NOMO-1 (cell line): ENCODE data around the gene PGA3.
"Not testable (repeated sequence)": the region's sequence is repeated elsewhere in the genome, so short reads cannot be mapped to it uniquely, and the experiment has no call there.

Experiments
- DNase-seq, 2 experiments: peaks; one replicate each; lab custom pipeline; 2025; ENCODE audit not compliant: unreplicated experiment in 2 of 2; lab: John Stamatoyannopoulos, UW

The PGA3 gene

DNA sequence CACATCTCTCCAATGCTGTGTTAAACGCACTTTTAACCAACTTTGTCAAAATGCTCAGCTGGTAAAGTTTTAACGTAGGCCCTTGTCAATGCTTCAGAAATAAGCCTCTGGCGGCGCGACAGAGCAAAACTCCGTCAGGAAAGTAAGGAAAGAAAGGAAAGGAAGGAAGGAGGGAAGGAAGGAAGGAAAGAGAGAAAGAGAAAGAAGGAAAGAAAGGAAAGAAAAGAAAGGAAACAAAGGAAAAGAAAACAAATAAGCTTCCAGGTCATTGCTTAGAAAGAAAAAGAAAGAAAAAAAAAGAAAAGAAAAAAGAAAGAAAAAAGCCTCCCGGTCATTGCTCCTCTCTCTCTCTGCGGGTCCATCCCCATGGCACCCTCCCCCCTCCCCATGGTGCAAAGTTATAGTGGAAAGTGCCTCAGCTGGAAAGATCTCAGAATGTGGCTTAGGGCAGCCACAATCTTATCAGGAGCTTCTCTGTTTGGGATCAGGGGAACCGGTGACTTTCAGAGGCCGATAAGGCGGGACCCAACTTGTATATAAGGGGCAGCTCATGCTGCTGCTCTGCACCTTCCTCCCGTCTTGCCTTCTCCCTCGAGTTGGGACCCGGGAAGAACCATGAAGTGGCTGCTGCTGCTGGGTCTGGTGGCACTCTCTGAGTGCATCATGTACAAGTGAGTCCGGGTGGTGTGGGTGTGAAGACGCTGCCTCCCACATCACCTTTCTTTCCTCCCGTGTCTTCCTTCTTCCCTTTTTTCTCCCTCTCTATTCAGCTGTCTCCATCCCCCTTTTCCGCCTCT lies at the start of gene PGA3:
Gene PGA3, plus strand, starts transcription at position 566 of the 797 bp plus-strand sequence. Its CDS starts 50 bp downstream, at position 616.
- not testable (repeated sequence) for DNase-seq

DNA sequence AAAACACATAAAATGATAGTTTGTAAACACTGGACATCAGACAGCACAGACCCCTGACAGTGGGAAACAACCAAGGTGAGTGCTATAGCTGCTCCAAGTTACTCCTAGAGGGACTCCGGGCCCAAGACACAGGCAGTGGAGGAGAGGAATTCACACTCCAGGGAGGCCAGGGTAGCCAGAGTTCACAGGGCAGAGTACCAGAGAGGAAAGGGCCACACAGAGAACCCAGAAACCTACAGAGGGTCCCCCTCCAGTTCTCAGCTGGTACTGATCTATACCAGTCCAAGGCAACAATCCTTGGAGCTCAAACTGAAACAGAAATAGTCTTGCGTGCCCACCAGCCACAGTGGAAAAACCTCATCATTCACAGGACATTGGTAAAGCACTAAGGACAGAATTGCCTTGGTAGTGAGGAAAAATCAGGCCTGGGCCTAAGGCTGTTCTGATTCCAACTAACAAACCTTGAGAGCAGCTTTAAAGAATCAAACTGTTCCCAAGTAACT lies 49.7 kb upstream of the PGA3 start:
- no peak for DNase-seq

DNA sequence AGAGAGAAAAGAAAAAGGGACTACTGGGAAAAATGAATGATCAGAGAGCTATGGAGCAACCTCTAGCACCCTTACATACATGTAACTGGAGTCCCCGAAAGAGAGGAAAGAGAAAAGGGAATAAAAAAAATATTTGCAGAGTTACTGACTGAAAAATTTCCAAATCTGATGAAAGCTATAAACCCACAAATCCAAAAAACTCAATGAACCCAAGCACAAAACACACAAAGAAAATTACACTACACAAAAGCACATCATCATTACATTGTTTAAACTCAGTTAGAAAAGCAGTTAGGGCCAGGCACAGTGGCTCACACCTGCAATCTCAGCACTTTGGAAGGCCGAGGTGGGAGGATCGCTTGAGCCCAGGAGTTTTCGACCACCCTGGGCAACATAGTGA lies 48.8 kb upstream of the PGA3 start:
- no peak for DNase-seq

DNA sequence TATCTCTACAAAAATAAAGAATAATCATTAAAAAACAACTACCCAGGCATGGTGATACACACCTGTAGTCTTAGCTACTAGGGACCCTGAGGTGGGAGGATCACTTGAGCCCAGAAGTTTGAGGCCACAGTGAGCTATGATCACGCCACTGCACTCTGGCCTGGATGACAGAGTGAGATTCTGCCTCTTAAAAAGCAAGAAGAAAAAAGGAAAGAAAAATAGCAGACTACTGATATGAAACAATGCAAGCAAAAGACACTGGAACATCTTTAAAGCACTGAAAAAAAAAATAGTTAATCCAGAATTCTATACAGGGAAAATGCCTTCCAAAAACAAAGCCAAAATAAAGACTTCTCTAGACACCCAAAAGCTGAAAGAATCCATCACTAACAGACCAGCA lies 48.0 kb upstream of the PGA3 start:
- DNase-seq: no peak

DNA sequence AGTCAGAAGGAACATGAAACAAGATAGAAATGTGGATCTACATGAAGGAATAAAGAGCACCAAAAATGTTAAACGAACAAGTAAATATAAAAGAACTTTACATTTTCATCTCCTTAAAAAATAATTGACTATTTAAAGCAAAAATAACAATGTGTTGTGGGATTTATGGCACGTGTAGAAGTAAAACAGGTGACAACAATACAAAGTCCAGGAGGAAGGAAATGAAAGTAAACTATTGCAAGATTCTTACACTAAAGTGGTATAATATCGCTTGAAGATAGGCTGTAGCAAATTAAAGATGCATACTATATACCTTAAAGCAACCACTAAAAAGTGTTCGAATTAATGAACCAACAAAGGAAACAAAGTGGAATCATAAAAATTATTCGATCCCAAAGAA lies 47.6 kb upstream of the PGA3 start:
- no peak for DNase-seq

DNA sequence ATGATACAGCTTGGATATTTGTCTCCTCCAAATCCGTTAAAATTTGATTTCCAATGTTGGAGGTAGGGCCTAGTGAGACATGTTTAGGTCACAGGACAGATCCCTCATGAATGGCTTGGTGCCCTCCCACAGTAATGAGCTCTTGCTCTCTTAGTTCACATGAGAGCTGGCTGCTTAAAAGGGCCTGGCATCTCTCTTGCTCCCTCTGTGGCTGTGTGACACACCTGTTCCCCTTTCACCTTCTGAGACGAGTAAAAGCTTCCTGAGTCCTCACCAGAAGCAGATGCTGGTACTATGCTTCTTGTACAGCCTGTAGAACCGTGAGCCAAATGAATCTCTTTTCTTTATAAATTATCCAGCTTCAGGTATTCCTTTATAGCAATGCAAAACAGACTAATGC lies 45.6 kb upstream of the PGA3 start:
- DNase-seq: no peak

DNA sequence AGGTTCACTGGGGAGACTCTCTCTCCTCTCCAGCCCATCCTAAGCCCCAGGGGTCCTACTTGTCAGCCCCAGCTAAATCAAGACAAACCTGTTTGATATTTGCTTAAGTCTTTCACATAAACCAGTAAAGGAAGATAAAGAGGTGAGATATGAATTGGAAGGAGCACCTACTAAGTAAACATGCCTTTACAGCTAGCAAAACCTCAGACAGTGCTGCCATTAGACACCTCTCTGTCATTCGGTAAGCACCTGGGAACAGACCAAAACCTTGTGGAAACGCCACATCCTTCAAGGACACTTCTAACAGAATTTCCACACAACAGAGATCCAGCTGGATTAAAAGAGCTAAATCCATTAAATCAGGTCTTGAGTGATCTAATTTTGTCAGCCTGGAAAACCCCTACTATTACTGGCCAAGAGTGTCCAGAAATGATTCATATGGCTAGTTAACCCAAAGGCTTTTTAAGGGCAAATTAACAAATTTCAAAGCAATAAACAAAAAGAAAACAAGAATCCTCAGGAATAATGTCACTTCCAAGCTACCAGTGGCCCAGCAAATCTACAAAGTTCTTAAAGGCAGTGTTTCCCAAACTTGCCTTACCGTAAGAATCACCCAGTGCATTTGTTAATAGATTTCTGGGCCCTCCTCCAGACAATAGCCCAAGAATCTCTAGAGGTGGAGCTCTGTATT lies 44.5 kb upstream of the PGA3 start:
- DNase-seq: no peak

DNA sequence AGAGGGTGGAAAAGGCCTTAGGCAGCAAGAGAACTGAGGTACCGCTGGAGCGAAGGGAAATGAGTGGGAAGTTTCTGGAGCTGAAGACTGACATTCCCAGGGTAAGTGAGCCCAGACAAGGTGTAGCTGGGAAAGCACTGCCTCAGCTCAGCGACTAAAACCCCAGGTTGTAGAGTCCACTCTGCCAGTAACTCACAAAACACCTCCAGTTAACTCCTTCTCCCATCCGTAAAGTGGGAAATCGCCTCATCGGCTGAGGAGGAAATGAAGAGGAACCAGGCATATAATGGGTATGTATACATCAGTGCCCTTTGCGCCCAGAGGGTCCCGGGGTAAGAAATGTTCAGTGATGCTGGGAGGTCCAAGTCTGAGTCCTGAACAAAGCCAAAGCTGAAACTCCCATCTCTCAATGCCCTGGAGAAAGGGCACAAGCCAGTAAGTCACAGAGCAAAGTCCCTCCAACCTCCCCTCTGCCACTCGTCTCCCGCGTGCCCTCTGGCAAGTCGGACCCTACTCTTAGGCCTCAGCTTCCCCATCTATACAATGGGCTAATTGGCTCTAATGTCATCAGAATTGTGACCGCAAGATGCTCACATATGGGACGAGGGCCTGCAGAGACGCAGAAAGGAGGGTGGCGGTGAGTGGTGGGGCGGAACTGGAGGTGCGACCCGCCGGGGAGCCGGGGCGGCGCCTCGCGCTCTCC lies 42.7 kb upstream of the PGA3 start:
- peak in 1 of 2 experiments; percentile 23 for DNase-seq

DNA sequence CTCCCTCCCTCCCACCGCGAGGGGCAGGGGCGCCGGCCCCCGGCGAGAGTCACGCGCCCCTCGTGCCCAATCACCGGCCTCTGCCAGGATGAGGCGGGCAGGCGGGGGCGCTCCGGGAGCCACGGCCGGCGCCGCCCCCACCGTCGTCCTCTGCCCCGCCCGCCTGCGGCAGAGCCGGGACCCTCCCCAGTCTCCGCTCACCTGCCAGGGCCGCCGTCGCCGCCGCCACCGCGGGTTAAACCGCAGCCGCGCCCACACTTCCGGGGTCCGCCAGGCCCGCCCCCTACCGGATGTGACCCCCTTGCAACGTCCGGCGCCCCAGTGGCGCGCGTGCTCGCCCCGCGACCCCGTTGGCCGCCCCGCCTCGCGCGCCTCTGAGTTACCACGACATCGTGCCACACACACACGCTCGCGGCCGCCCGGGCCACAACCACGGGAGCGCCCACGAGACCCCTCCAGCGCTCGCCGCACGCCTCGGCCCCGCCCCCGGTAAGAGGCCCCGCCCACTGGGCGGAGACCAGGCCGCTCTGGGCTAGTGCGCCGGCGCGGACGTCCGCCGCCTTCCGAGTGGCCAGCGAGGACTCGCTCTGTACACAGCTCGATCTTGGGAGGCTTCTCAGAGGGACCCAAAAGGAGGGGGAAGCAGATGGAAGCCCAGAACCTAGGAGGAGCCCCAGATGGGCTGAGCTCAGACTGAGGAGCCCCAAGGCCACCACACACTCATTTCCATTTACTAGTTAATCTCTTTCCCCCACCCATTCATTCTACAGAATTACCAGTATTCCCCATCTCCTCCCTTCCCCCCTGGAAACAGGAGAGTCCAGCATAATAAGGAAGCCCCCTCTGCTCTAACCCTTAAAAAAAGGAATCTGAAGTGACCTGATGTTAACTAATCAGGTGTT lies 41.9 kb upstream of the PGA3 start, which contains the start of gene VPS37C:
Gene VPS37C, minus strand, starts transcription at position 237 of the 902 bp plus-strand sequence. CDS start 22,597 bp downstream, outside the sequence.
- peak; percentile 65 to 87 for DNase-seq

DNA sequence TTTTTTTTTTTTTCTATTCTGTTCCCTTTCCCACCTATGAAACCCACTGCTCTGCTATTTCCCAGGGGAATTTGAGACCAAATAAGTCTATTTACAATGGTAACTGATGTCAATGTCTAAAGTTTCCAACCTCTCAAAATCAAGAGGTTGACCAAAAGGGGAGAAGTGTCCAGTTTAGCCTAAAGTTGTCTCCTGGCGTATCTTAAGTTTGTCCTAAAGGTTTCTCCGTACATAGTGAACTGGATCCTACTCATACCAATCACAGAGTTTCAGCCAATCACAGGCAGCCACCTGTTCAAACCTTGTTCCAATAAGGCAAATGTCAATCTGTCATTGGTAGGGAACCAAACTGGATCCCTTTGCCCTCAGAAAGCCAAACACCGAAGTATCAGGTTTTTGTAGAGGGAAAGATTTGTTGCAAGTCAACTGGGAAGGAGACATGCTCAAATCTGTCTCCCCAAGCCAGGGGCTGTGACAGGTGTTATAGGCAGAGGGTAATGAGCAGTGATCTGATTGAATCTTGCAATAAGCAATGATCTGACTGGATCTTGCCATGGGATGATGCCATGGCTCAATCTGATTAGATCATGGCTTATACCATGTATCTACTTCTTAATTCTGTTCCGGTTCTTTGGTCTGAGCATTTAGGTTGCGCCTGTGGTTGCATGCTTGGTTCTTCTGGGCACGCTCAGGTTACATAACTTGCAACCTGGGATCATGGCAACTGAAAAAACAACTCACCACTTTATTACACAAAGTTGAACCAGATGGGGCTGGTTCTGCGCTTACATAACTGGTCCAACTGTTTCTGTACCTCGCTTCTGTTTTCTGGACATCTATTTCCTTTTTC lies 41.0 kb upstream of the PGA3 start:
- DNase-seq: peak; percentile 78 to 88

DNA sequence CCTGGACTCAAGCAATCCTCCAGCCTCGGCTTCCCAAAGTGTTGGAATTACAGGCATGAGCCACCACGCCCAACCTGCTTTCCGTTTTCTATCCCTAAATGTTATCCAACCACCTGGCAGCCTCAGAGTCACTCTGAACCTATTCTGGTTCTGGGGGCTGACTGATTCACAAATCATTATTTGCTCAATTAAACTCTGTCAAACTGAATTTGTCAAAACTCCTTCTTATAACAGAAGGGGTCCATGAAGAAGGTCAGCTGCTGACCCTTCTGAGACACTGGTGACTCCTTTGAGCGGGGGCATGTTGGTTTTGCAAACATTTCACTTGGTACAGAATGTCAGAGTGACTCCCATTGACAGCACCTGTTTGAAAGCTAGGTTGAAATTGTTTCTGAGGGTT lies 40.3 kb upstream of the PGA3 start:
- DNase-seq: no peak

DNA sequence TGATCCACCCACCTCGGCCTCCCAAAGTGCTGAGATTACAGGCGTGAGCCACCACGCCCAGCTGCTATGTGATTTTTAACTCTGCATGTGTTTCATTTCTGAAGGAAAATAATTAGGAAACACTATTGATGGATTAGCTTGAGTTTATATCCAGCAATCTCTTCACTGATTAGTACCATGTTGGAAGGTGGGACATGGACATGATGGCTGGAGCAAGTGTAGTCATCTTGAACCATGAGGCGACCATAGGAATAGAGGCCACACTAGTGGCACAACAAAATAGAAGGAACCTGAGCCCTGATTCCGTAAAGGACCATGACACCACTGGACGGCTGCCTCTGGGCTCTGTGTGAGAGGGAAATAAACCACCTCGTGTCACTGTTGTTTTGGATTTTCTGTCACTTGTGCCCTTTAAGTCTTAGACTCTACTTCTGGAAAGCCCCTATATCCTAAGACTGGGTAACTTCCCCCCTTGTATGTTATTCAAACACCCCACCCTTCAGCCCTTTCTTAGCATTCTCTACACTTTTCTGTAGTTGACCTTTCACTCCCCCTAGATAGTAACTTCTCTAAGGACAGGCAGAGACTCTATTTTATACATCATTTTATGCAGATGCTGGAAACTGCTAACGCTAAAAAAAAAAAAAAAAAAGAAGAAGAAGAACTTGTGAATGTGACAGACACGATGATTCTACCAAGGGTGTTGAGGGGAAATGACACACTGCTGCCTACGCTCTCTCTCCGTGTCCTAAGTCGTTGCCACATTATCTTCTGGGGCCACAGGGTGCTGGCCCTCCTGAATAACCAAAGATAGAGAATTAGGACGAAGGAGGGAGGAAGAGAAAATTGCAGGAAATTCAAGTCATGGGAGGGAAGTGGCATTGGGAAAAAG lies 39.4 kb upstream of the PGA3 start:
- peak; percentile 77 to 80 for DNase-seq

DNA sequence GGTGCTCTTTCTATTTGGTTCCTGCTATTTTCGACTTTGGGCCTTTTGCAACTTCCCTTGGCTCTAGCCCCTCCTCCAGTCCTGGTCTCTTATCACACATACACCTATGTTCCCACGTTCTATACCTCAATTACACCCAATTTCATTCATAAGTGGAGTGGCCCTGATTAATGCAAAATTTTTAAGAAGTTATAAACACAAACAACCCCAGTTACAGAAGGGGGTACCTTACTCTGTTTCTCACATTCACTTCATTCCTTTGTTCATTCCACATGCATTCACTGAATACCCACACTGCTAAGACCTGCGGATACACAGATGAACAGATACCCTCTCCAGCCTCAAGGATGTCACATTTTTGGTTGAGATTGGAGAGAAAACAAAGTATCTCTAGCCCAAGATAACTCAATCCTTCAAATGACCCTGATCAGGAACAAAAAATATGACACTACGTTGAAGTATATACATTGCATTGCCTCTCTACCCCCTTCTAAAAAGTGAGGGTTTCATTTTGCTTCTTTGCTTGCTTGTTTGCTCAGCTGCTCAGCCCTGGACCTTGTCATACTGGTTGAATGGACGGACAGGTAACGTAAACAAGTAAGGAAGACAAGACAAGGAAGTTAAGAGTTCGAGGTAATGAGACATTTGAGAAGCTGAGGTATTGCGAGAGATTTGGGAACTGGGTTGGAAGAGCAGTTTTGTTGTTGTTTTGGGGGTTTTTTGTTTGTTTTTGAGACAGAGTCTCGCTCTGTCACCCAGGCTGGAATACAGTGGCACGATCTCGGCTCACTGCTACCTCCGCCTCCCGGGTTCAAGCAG lies 38.5 kb upstream of the PGA3 start:
- peak; percentile 77 to 80 for DNase-seq

DNA sequence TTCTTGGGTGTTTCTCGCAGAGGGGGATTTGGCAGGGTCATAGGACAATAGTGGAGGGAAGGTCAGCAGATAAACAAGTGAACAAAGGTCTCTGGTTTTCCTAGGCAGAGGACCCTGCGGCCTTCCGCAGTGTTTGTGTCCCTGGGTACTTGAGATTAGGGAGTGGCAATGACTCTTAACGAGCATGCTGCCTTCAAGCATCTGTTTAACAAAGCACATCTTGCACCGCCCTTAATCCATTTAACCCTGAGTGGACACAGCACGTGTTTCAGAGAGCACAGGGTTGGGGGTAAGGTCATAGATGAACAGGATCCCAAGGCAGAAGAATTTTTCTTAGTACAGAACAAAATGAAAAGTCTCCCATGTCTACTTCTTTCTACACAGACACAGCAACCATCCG lies 37.5 kb upstream of the PGA3 start:
- not testable (repeated sequence) for DNase-seq

DNA sequence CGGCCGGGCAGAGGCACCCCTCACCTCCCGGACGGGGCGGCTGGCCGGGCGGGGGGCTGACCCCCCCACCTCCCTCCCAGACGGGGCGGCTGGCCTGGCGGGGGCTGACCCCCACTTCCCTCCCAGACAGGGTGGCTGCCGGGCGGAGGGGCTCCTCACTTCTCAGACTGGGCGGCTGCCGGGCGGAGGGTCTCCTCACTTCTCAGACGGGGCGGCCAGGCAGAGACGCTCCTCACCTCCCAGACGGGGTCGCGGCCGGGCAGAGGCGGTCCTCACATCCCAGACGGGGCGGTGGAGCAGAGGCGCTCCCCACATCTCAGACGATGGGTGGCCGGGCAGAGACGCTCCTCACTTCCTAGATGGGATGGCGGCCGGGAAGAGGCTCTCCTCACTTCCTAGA lies 37.0 kb upstream of the PGA3 start:
- DNase-seq: not testable (repeated sequence)

DNA sequence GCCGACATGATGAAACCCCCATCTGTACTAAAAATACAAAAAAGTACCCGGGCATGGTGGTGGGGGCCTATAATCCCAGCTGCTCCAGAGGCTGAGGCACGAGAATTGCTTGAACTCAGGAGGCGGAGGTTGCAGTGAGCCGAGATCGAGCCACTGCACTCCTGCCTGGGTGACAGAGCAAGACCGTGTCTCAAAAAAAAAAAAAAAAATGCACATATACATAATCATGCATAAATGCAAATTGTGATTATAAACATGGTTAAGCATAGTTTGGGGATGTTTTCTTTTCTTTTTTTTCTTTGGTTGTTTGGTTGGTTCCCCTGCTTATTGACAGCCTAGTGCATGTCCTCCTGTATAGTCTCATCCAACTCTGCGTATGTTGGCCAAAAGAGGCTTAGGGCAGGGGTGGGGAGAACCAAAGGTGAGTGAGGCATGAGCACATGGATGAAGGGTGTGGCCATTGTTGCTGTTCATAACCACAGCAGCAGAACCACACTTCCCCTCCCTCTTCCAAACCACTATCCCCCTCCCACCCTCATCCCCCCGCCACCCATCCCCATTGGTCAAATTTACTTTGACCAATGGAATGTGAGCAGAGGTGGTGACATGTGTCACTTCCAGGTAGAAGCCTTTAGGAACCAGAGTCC lies 35.1 kb upstream of the PGA3 start:
- no peak for DNase-seq

DNA sequence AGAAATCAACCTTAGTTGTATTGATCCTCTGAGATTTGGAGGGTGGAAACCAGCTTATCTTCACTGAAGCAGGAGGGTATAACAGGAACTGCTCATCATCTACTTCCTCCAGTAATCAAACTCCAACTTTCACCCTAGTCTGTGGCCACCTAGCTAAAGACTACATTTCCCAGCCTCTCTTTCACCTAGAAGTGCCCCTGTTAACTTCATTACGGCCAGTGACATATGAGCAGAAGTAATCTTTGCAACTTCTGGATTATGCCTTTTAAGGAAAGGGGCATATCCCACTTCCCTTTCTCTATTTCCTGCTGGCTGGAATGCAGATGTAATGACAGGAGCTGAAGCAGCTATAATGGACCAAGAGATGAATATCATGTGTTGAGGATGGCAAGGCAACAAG lies 34.5 kb upstream of the PGA3 start:
- peak in 1 of 2 experiments; percentile 32 for DNase-seq
